ENCODE data around the gene KCNJ9.

KCNJ9 gene

GRCh38 chr1:160127865-160128523 lies 46.7 kb downstream of the KCNJ9 start:
- H3K4me3 ChIP-seq (ENCODE audit: low read depth, low read length): no peak overlapping the region
- no peak for TF ChIP-seq CTCF (IDR thresholded peaks at IDR 0.05; ENCODE audit: low read depth, low read length)

DNA sequence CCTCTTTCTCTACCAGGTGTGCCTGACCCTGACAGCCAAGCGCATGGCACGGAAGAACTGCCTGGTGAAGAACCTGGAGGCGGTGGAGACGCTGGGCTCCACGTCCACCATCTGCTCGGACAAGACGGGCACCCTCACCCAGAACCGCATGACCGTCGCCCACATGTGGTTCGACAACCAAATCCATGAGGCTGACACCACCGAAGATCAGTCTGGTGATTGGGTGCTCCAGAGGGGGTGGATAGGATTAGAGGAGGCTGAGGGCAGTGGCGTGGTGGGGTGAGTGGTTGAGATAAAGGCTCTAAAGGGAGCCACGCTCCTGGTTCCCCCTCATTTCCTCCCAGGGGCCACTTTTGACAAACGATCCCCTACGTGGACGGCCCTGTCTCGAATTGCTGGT lies 47.3 kb downstream of the KCNJ9 start:
- H3K4me3 ChIP-seq (ENCODE audit: low read depth, low read length): no peak overlapping the region
- no peak for TF ChIP-seq CTCF (IDR thresholded peaks at IDR 0.05; ENCODE audit: low read depth, low read length)

DNA sequence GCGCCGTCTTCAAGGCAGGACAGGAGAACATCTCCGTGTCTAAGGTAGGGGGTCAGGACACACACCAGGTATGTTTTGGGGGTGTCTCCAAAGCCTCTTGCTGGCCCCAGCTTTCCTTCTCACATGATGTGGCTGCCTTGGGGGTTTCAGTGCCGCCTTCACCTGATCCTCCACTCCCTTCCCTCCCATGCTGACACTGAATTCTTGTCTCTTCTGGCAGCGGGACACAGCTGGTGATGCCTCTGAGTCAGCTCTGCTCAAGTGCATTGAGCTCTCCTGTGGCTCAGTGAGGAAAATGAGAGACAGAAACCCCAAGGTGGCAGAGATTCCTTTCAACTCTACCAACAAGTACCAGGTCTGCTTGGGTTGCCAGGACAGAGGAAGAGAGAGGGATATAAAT lies 47.7 kb downstream of the KCNJ9 start:
- no peak for TF ChIP-seq CTCF (IDR thresholded peaks at IDR 0.05; ENCODE audit: low read depth, low read length)
- no peak overlapping the region for H3K4me3 ChIP-seq (ENCODE audit: low read depth, low read length)

GRCh38 chr1:160129558-160129957 lies 48.2 kb downstream of the KCNJ9 start:
- no peak for TF ChIP-seq CTCF (IDR thresholded peaks at IDR 0.05; ENCODE audit: low read depth, low read length)

GRCh38 chr1:160129966-160130365 lies 48.6 kb downstream of the KCNJ9 start:
- H3K4me3 ChIP-seq (ENCODE audit: low read depth, low read length): no peak overlapping the region

More at GRCh38 chr1:160129558-160129957, 48.2 kb downstream of the KCNJ9 start:
- H3K4me3 ChIP-seq (ENCODE audit: low read depth, low read length): no peak overlapping the region

DNA sequence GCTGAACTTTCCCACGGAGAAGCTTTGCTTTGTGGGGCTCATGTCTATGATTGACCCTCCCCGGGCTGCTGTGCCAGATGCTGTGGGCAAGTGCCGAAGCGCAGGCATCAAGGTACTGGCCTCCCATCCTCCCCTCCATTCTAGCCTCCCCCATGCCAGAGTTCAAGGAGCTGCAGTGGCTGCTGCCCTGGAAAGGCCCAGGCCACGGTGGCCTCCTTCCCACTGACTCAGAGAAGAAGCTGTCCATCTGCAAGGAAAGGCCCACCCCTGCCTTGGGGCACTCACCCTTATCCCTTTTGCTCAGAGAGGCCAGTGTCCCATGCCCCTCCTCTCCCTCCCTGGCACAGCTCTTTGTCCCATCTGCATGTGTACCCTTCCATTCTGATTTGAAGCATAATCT lies 49.1 kb downstream of the KCNJ9 start:
- TF ChIP-seq CTCF (IDR thresholded peaks at IDR 0.05; ENCODE audit: low read depth, low read length): no peak
- H3K4me3 ChIP-seq (ENCODE audit: low read depth, low read length): no peak overlapping the region

More at GRCh38 chr1:160129966-160130365, 48.6 kb downstream of the KCNJ9 start:
- TF ChIP-seq CTCF (IDR thresholded peaks at IDR 0.05; ENCODE audit: low read depth, low read length): no peak

GRCh38 chr1:160130939-160131338 lies 49.6 kb downstream of the KCNJ9 start:
- no peak for TF ChIP-seq CTCF (IDR thresholded peaks at IDR 0.05; ENCODE audit: low read depth, low read length)
- H3K4me3 ChIP-seq (ENCODE audit: low read depth, low read length): no peak overlapping the region

All from WI38 (cell line).